Upper lobe of left lung (tissue), 6 donors: ENCODE data around the gene TMEM114. TPM values are rescaled to one million over a fixed set of nuclear protein-coding genes. Genes with fewer than 3 reads are reported as not detected.
A peak's percentile ranks its signal among the peaks of the same experiment; 100 is the strongest.

Source experiments
- ATAC-seq, 2 donors: fragments of 200-7000 bp; cut with Tn5 transposase; one replicate each; pipeline ENCODE4 v1.9.1; 2022; ENCODE audit warnings: mild to moderate bottlenecking in 2 of 2, moderate library complexity in 2 of 2; ENCODE audit not compliant: low FRiP score in 2 of 2
- DNase-seq, 2 donors: peaks; one replicate each; pipeline ENCODE4 v3.0.0-alpha.2; 2019 to 2020
- H3K27ac ChIP-seq, 4 donors: fragments of 200-600 bp; sonication (generic); one replicate each; pipeline ENCODE4 v1.5.1; 2016 to 2019
- H3K27me3 ChIP-seq, 4 donors: fragments of 200-600 bp; sonication (generic); one replicate each; pipeline ENCODE4 v1.5.1; 2017 to 2019
- H3K36me3 ChIP-seq, 4 donors: fragments of 200-600 bp; sonication (generic); one replicate each; pipeline ENCODE4 v1.5.1; 2016 to 2019
- H3K4me1 ChIP-seq, 4 donors: fragments of 200-600 bp; sonication (generic); one replicate each; pipeline ENCODE4 v1.5.1; 2018 to 2019
- H3K4me3 ChIP-seq, 4 donors: fragments of 200-600 bp; sonication (generic); one replicate each; pipeline ENCODE4 v1.5.1; 2017 to 2019; ENCODE audit warnings: mild to moderate bottlenecking in 2 of 4, moderate library complexity in 1 of 4
- H3K9me3 ChIP-seq, 4 donors: fragments of 200-600 bp; sonication (generic); one replicate each; pipeline ENCODE4 v1.5.1; 2018 to 2019
- EP300 ChIP-seq, 4 donors: sonication (generic); formaldehyde crosslinking; IDR thresholded peaks; one replicate each; pipeline ENCODE4 v1.5.1; 2017; ENCODE audit warnings: antibody characterized with exemption in 4 of 4, control low read depth in 2 of 4
- POLR2A ChIP-seq, 4 donors: fragments of 450-650 bp; IDR thresholded peaks; one replicate each; pipeline ENCODE4 v1.5.1; 2016 to 2017; ENCODE audit warnings: antibody characterized with exemption in 4 of 4, mild to moderate bottlenecking in 2 of 4
- POLR2AphosphoS5 ChIP-seq, 2 donors: sonication (generic); formaldehyde crosslinking; IDR thresholded peaks; one replicate each; pipeline ENCODE4 v1.5.1; 2017; ENCODE audit warnings: antibody characterized with exemption in 2 of 2
- WGBS, 2 donors: methylation state at CpG; one replicate each; pipeline ENCODE4 v1.1.5; 2017 to 2018; 5-methylcytosine and 5-hydroxymethylcytosine counted together
- total RNA-seq, 6 donors: library from RNA; depleted of rRNA in 4 of 6; stranded (reverse); fragments of >200 nt in 4 of 6; gene quantifications; one replicate each; pipeline versions ENCODE4 v1.1.0 to v1.2.1, GENCODE V29; 2016 to 2021
- TF ChIP-seq, protein P1 (sequence below), 6 experiments: fragments of 450-650 bp in 4 of 6; fragments of 200-600 bp in 2 of 6; sonication (generic) in 2 of 6; IDR thresholded peaks; one replicate each; pipeline ENCODE4 v1.5.1; 2016 to 2019; ENCODE audit warnings: antibody characterized with exemption in 6 of 6
- donor health status: DM: no; HTN: no; CAD: no; lungs with moderate emphysema.
- donor health status: DM: no; HTN: yes; CAD: no; lungs with severe emphysema.

Gene TMEM114
- total RNA-seq, 6 donors from 2014 or later = not detected

DNA sequence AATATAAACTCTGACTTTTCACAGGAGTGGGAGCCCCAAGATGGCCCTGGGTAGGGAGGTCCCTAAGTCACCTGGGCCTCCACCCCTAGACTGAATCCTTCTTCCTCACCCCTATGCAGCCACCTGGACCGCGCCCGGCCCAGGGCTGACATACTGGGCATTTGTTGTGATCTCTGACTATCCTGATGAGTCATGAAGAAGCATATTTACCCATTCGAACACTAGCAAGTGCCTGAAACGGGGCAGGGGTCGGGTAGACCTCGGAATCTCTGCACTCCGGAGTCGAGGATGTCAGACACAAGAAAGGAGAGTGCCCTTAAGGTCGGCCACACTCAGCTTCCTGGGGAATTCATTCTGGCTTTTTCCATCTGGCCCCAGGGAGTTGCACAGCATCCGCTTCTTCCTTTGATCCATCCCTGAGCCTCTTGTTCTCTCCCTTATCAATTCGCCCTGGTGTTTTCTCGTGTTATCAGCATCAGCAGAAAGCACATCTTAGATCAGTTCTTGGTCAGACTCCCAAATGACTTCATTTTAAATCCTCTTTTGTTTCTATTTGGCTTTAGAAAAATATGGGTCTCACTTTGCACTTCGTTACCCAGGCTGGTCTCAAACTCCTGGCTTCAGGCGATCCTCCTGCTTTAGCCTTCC is 41.6 kb upstream of the TMEM114 start:
- Histone ChIP-seq H3K36me3 (peaks cover 34 to 91% (median 83%) of the 10 kb centered on the region in 4 donors), H3K9me3 (no peaks in the 10 kb centered on the region), H3K4me3 (no peak overlapping the region), H3K27me3 (no peaks in the 10 kb centered on the region), H3K4me1 (no peaks in the 10 kb centered on the region), H3K27ac (peak overlapping the region; percentile 73 to 87 (median 80))
- ATAC-seq (no peak), DNase-seq (no peak)
- 68 to 76% methylated on average over 14 to 15 of the region's 15 CpGs for WGBS, 2 donors
- TF ChIP-seq EP300 (IDR thresholded peaks at IDR 0.05) (no peak), POLR2A (IDR thresholded peaks at IDR 0.05) (no peak)

DNA sequence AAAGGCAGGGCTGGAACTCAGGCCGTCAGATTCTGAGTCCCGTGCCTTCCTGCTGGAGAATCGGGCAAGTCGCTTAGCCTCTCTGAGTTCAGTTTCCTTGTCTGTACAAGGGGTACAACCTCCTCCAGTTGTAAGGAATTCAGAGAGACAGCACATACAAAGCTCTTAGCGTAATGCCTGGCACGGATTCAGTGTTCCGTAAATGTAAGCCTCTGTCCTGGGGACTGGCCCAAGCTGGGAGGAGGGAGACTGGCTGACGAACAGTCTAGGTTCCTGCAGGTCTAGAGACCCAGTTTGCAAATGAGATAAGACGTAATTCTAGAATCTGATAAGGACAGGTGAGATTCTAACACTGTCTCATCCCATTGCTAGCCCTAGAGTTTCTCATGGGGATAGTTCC is 41.1 kb upstream of the TMEM114 start:
- H3K27ac ChIP-seq = peak overlapping the region; percentile 73 to 87 (median 80)
- H3K4me1 ChIP-seq = no peaks in the 10 kb centered on the region
- no peaks in the 10 kb centered on the region for H3K27me3 ChIP-seq
- DNase-seq (no peak), ATAC-seq (no peak)
- H3K4me3 ChIP-seq = no peak overlapping the region
- WGBS, 2 donors = 88 to 92% methylated on average over 9 of the region's 9 CpGs
- no peaks in the 10 kb centered on the region for H3K9me3 ChIP-seq
- peaks cover 31 to 93% (median 84%) of the 10 kb centered on the region in 4 donors for H3K36me3 ChIP-seq
- TF ChIP-seq POLR2AphosphoS5 (IDR thresholded peaks at IDR 0.05) (no peak), EP300 (IDR thresholded peaks at IDR 0.05) (no peak), POLR2A (IDR thresholded peaks at IDR 0.05) (no peak)
- TF ChIP-seq, protein P1, sequence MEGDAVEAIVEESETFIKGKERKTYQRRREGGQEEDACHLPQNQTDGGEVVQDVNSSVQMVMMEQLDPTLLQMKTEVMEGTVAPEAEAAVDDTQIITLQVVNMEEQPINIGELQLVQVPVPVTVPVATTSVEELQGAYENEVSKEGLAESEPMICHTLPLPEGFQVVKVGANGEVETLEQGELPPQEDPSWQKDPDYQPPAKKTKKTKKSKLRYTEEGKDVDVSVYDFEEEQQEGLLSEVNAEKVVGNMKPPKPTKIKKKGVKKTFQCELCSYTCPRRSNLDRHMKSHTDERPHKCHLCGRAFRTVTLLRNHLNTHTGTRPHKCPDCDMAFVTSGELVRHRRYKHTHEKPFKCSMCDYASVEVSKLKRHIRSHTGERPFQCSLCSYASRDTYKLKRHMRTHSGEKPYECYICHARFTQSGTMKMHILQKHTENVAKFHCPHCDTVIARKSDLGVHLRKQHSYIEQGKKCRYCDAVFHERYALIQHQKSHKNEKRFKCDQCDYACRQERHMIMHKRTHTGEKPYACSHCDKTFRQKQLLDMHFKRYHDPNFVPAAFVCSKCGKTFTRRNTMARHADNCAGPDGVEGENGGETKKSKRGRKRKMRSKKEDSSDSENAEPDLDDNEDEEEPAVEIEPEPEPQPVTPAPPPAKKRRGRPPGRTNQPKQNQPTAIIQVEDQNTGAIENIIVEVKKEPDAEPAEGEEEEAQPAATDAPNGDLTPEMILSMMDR (IDR thresholded peaks at IDR 0.05) = no peak

DNA sequence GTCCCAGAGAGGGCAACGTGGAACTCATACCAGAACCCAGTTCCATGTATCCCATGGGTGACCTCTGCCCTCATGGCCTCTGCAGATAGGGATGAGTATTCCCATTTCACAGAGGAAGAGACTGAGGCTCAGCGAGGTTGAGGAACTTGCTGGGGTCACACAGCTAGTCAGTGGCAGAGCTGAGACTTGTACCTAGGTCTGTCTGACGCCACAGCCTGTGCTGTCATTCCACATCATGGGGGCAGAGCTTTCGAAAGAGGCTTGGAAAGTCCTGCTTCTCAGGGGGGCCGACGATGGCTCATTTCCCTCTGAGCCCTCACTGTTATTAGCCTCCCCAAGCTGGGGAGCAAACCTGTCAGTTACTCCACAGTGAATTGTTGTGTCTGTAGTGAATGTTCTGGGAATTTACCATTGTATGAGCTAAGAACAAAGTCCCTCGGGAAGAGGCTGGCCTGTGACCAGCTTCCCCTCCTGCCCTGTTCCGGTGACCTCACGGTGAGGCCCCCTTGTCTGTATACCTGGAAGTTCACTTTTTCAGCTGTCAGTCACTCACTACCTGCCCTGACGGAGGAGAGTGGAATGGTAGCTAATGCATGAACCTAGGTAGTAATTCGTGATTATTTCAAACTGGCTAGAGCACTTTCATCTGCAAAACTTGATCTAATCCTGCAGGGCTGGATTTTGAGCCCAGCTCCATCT is 40.1 kb upstream of the TMEM114 start:
- WGBS, 2 donors = 86 to 96% methylated on average over 4 to 11 of the region's 11 CpGs
- Histone ChIP-seq H3K4me1 (no peaks in the 10 kb centered on the region), H3K27me3 (no peaks in the 10 kb centered on the region), H3K27ac (no peak overlapping the region), H3K4me3 (no peak overlapping the region), H3K36me3 (peaks cover 35 to 94% (median 84%) of the 10 kb centered on the region in 4 donors), H3K9me3 (no peaks in the 10 kb centered on the region)
- DNase-seq (no peak), ATAC-seq (no peak)
- TF ChIP-seq POLR2A (IDR thresholded peaks at IDR 0.05) (no peak), EP300 (IDR thresholded peaks at IDR 0.05) (no peak), POLR2AphosphoS5 (IDR thresholded peaks at IDR 0.05) (no peak)
- TF ChIP-seq, protein P1 (IDR thresholded peaks at IDR 0.05) = no peak

DNA sequence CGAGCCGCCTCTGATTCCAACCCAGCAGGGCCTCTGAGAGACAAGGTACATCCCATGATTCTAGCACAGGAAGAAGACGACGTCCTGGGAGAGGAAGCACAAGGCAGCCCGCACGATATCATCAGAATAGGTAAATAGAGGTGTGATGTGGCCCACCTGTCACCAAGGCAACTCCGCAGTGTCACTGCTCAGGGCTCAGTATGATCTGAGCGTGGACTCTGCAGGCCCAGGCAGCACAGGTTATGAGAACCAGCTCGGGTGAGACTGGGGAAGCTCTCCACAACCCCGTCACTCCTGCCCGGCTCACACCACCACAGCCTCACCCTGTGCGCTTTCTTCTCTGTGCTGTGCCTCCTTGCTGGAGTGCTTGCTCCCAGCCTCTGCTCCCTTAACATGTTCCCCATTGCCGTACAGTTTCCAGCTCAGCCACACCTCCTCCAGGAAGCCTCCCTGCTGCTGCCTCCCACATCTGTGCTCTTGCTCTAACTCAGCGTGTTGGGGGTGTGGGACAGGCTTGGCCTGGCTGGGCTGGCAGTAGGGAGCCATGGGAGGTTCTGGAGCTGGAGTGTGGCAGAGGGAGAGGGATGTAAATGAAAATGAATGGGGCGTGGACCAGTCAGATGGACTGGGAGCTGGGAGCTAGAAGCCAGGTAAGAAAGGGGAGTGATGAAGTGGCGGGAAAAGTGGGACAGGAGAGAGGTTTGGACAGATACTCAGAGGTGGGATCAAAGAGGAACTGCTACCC is 38.8 kb upstream of the TMEM114 start:
- H3K4me3 ChIP-seq = no peak overlapping the region
- no peaks in the 10 kb centered on the region for H3K27me3 ChIP-seq
- ATAC-seq (no peak), DNase-seq (no peak)
- peaks cover 0 to 4% (median 0%) of the 10 kb centered on the region in 4 donors for H3K4me1 ChIP-seq
- H3K9me3 ChIP-seq = no peaks in the 10 kb centered on the region
- WGBS, 2 donors = 93 to 94% methylated on average over 15 to 16 of the region's 16 CpGs
- no peak for TF ChIP-seq POLR2AphosphoS5 (IDR thresholded peaks at IDR 0.05)
- TF ChIP-seq EP300 (IDR thresholded peaks at IDR 0.05) = no peak
- no peak overlapping the region for H3K27ac ChIP-seq
- peaks cover 33 to 90% (median 78%) of the 10 kb centered on the region in 4 donors for H3K36me3 ChIP-seq

DNA sequence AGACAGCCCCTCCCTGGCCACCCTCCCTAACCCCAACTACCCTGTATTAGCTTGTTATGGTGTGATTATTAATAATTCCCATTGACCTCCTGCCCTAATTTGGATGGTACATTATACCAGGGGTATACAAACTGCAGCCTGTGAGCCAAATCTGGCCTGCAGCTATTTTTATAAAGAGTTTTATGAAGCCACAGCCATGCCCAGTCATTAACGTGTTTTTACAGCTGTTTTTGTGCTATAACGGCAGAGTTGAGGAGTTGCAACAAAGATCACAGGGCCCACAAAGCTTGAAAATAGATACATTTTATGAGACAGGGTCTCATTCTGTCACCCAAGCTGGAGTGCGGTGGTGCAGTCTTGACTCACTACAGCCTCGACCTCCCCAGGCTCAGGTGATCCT is 37.1 kb upstream of the TMEM114 start:
- H3K36me3 ChIP-seq = peaks cover 33 to 73% (median 65%) of the 10 kb centered on the region in 4 donors

More for the DNA sequence above, 37.1 kb upstream of the TMEM114 start:
- Histone ChIP-seq H3K27ac (no peak overlapping the region), H3K27me3 (no peaks in the 10 kb centered on the region), H3K9me3 (no peaks in the 10 kb centered on the region), H3K4me3 (no peak overlapping the region), H3K4me1 (peaks cover 6 to 19% (median 13%) of the 10 kb centered on the region in 4 donors)
- TF ChIP-seq, protein P1 (IDR thresholded peaks at IDR 0.05) = no peak
- TF ChIP-seq EP300 (IDR thresholded peaks at IDR 0.05) = no peak
- TF ChIP-seq POLR2A (IDR thresholded peaks at IDR 0.05) = no peak
- TF ChIP-seq POLR2AphosphoS5 (IDR thresholded peaks at IDR 0.05) = no peak
- DNase-seq (no peak), ATAC-seq (no peak)
- WGBS, 2 donors = 95 to 99% methylated on average over 3 to 4 of the region's 4 CpGs
